ENCODE measurements around the gene NRL.

DNA sequence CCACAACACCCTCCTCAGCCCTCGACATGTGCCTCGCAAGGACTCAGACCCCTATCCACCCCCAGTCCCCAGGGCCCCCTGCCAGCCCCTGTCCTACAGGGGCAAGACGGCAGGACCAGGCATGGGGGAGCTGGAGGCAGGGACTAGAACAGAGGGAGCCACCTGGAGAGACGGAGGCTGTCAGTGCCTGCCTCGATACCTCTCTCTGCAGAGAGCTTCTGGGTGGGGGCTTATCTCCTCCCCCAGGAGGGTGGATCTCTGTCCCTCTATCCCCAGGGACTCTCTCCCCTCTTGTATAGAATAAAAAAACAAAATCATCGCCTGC, 45.4 kb downstream of the NRL start:
- TF ChIP-seq, protein P1, sequence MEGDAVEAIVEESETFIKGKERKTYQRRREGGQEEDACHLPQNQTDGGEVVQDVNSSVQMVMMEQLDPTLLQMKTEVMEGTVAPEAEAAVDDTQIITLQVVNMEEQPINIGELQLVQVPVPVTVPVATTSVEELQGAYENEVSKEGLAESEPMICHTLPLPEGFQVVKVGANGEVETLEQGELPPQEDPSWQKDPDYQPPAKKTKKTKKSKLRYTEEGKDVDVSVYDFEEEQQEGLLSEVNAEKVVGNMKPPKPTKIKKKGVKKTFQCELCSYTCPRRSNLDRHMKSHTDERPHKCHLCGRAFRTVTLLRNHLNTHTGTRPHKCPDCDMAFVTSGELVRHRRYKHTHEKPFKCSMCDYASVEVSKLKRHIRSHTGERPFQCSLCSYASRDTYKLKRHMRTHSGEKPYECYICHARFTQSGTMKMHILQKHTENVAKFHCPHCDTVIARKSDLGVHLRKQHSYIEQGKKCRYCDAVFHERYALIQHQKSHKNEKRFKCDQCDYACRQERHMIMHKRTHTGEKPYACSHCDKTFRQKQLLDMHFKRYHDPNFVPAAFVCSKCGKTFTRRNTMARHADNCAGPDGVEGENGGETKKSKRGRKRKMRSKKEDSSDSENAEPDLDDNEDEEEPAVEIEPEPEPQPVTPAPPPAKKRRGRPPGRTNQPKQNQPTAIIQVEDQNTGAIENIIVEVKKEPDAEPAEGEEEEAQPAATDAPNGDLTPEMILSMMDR (IDR thresholded peaks at IDR 0.05; ENCODE audit: low read length) = no peak
- no peak for TF ChIP-seq EZH2phosphoT487 (IDR thresholded peaks at IDR 0.05; ENCODE audit: low read length)

Measured in MM.1S (cell line).